Astrocyte of the spinal cord (primary cell): ENCODE data around the gene BMPR1B.
"Not testable (repeated sequence)": the region's sequence is repeated elsewhere in the genome, so short reads cannot be mapped to it uniquely, and the experiment has no call there.

ENCODE experiments used
- DNase-seq: peaks from one replicate; pipeline ENCODE4 v3.0.0; 2011; ENCODE audit warnings: low read depth, low spot score
- H3K4me3 ChIP-seq: 2 replicates; pipeline ENCODE4 v1.5.1; 2011; ENCODE audit warnings: low read depth, mild to moderate bottlenecking, low read length, moderate library complexity
- in situ Hi-C: cut with HindIII; loops from 2 replicates; pipeline ENCODE4 v1.10.0; 2017; ENCODE audit warnings: low sequenced_read_pairs
- TF ChIP-seq, protein P1 (sequence below): IDR thresholded peaks from 2 replicates; pipeline ENCODE4 v1.5.1; 2012; ENCODE audit warnings: low read depth, mild to moderate bottlenecking, low read length, inconsistent platforms

BMPR1B gene

DNA sequence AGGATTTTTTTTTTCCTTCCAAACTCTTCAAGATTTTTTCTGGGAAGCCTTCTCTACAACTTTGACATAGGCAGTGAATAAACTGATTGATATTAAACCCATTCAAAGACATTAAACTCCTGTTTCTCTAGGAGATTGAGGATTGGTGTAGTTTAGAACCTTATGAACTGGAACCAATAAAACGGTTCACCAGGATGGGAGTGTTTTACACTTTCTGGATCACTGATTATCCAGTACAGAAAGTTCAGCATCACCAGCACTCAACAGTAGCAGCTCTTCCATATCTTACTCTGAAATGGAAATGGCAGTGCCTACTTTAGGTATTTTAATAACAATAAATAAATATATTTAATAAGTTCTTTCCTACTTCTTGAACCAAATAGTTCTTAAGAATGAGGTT is 76.7 kb downstream of the BMPR1B start:
- no peak overlapping the region for H3K4me3 ChIP-seq
- TF ChIP-seq, protein P1, sequence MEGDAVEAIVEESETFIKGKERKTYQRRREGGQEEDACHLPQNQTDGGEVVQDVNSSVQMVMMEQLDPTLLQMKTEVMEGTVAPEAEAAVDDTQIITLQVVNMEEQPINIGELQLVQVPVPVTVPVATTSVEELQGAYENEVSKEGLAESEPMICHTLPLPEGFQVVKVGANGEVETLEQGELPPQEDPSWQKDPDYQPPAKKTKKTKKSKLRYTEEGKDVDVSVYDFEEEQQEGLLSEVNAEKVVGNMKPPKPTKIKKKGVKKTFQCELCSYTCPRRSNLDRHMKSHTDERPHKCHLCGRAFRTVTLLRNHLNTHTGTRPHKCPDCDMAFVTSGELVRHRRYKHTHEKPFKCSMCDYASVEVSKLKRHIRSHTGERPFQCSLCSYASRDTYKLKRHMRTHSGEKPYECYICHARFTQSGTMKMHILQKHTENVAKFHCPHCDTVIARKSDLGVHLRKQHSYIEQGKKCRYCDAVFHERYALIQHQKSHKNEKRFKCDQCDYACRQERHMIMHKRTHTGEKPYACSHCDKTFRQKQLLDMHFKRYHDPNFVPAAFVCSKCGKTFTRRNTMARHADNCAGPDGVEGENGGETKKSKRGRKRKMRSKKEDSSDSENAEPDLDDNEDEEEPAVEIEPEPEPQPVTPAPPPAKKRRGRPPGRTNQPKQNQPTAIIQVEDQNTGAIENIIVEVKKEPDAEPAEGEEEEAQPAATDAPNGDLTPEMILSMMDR: no peak
- in situ Hi-C loops: no loop called here
- no peak for DNase-seq

DNA sequence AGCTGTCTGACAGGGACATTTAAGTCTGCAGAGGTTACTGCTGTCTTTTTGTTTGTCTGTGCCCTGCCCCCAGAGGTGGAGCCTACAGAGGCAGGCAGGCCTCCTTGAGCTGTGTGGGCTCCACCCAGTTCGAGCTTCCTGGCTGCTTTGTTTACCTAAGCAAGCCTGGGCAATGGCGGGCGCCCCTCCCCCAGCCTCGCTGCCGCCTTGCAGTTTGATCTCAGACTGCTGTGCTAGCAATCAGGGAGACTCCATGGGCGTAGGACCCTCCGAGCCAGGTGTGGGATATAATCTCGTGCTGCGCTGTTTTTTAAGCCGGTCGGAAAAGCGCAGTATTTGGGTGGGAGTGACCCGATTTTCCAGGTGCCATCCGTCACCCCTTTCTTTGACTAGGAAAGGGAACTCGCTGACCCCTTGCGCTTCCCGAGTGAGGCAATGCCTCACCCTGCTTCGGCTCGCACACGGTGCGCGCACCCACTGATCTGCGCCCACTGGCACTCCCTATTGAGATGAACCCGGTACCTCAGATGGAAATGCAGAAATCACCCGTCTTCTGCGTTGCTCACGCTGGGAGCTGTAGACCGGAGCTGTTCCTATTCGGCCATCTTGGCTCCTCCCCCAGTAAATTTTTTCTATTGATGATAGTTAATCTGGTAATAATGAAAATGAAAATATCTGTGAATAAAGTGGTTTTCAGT is 83.6 kb downstream of the BMPR1B start:
- in situ Hi-C loops, DNase-seq: not testable (repeated sequence)

DNA sequence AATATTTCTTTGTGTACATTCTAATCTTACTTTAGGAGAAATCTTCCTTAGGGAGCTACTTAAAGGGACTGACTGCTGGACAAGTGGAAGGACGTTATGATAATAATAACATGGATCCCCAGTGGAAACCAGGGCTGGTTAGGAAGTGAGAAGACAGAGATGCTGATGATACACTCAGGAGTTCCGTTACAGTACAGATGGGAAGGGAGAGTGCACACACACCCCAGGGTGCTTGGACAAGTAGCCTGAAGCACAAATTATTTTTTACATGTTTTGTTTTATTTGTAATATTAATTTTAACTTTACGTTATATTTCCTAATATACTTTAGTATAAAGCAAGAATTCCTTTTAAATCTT is 84.1 kb downstream of the BMPR1B start:
- in situ Hi-C loops: no loop called here
- no peak overlapping the region for H3K4me3 ChIP-seq
- TF ChIP-seq, protein P1: no peak
- no peak for DNase-seq

More for the DNA sequence above, 83.6 kb downstream of the BMPR1B start:
- H3K4me3 ChIP-seq: not testable (repeated sequence)

DNA sequence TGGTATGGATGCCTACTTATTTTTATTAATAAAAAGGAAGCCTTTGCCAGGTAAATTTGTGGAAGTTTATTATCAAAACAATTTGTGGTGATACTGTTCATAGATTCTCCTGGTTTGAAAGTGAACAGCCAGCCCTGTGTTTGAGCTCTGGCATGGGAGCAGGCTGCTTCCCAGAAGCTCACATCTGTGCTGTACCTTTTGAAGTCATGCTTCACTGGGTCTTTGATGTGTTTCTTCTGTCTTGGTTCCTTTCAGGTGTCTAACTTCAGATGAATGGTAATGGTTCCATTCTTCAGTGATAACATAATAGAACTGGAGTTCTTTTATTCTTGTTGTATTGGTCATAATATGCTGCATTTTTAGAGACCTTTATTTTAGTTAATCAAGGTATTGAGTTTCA is 85.5 kb downstream of the BMPR1B start:
- no peak overlapping the region for H3K4me3 ChIP-seq
- no peak for DNase-seq
- TF ChIP-seq, protein P1: no peak
- in situ Hi-C loops: no loop called here

DNA sequence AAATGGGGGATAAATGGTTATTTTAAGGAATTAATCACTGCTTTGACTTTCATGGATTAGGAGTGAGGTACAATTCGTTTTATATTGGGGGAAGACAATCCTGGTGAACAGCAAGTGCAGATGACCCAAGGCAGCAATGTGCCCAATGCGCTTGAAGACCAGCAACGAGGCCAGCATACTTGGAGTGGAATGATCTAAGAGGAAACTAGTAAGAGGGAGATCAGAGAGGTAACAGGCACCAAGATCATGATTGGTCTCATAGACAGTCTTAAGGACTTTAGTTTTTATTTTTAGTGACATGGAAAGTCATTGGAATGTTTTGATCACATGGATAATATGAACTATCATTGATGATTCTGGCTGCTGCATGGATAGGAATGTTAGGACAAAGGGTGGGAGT is 90.6 kb downstream of the BMPR1B start:
- in situ Hi-C loops: no loop called here
- TF ChIP-seq, protein P1: no peak
- no peak for DNase-seq
- no peak overlapping the region for H3K4me3 ChIP-seq

DNA sequence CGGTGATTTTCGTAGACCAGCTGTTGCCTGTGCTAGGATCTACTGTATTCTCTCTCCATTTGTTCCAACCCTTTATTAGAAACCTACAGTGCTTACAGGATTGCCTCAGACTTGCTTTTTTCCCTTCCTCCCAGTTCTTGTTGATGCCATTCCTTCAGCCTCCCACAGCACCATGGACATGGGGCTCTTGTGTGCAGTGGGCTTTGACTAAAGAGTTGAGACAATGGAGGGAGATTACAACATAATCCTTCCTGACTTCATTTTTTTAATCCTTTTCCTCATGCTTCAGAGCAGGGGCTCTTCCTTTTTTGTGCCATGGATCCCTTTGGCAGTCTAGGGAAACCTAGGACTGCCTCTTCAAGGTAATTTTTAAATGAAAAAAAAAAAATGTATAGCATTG is 92.1 kb downstream of the BMPR1B start:
- TF ChIP-seq, protein P1: no peak
- H3K4me3 ChIP-seq: no peak overlapping the region
- in situ Hi-C loops: no loop called here
- no peak for DNase-seq

DNA sequence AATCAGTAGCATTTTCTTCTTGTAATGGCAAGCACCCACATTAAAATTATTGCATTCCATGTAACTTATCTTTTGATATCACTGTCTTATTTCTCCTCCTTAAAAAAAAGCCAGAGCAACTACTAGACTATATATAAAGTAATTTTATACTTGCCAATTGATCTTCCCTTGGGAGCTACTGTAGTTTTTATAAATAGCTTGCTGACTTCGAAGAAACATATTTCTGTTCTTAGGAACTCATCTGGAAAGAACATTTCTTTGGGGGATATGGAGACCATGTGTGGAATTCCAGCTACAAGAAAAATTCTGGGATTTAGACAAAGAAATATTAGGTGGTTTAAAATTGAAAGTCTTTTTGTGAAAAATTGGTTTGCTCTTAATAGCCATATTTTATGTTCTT is 94.9 kb downstream of the BMPR1B start:
- in situ Hi-C loops: no loop called here
- H3K4me3 ChIP-seq: no peak overlapping the region
- no peak for DNase-seq
- TF ChIP-seq, protein P1: no peak
